ENCODE data around the gene S100A10. TPM values are rescaled to one million over a fixed set of nuclear protein-coding genes. Genes with fewer than 3 reads are reported as not detected.

Gene S100A10
- total RNA-seq, 1 experiment from 2014 or later = 400 TPM

DNA sequence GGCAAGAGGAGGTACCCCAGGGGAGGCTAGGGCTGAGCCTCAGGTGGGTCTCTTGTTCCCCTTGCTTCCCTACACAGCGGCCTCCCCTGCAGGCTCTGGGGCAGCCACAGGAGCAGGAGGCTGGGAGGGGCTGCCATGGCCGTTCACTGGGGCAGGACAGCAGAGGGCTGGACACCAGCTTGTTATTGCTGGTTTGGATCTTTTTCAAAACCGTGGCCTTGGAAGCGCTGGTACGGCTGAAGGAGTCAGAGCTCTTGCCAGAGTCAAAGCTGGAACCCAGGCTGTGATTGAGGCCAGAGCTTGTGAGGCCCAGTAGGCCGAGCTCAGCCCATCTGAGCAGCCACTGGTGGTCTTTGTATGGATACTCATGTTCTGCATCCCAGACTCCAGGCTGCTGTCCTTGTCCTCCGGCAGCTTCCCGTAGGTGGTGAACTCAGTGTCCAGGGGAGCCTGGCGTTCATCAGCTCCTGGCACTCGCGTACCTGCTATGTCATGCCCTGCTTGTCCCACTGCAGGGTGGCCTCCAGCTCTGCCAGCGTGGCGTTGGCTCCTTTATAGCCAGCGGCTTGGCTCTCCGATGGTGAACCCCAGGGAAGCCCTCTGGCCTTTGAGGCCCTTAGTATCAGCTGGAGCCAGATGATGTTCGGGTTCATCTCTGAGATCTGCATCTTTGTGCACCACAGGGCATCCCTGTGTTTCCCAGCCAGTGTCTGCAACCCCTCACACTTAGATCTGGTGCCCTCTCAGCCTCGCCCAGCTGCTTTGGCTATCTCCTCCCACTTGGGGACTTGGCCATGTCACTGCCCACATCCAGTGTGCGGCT is 44.1 kb downstream of the S100A10 start:
- Histone ChIP-seq H3K27me3 (ENCODE audit: low read length) (no peaks in the 10 kb centered on the region), H3K9me3 (ENCODE audit: low read length) (no peaks in the 10 kb centered on the region), H3K79me2 (ENCODE audit: low read length) (no peaks in the 10 kb centered on the region), H3K4me2 (ENCODE audit: low read length) (no peak overlapping the region), H3K36me3 (ENCODE audit: low read depth, low read length) (no peaks in the 10 kb centered on the region), H2AFZ (ENCODE audit: low read length) (no peak overlapping the region), H3K9ac (ENCODE audit: low read length) (no peak overlapping the region), H3K9me2 (replicated peaks; ENCODE audit: low read length) (peaks cover 4% of the 10 kb centered on the region; the same call in 1 of the 2 replicates), H4K20me1 (ENCODE audit: low read length) (no peaks in the 10 kb centered on the region), H3F3A (ENCODE audit: low read length, unreplicated experiment) (peaks cover 9% of the 10 kb centered on the region), H3K27ac (ENCODE audit: low read length) (no peak overlapping the region), H3K4me1 (ENCODE audit: insufficient read depth, low read length) (peaks cover 32% of the 10 kb centered on the region), H3K4me3 (ENCODE audit: low read length) (no peak overlapping the region)
- ATAC-seq (no peak), DNase-seq (no peak)
- intact Hi-C loops (cut with micrococcal nuclease) = loop anchor here (5.0 kb wide), 1 partner anchor 62 kb away; no protein-coding TSS in a partner anchor
- ChIA-PET POLR2A (ENCODE audit: unreplicated experiment) (no interaction called here), CTCF (interaction anchor here (0.9 kb wide), 1 partner anchor 20 kb away, joined by 3 read pairs; no protein-coding TSS in a partner anchor)
- TF ChIP-seq EZH2 (IDR thresholded peaks at IDR 0.05; ENCODE audit: low read length, unreplicated experiment) (no peak), EZH2phosphoT487 (IDR thresholded peaks at IDR 0.05; ENCODE audit: borderline replicate concordance, low read length) (no peak)
- TF ChIP-seq, protein P1, sequence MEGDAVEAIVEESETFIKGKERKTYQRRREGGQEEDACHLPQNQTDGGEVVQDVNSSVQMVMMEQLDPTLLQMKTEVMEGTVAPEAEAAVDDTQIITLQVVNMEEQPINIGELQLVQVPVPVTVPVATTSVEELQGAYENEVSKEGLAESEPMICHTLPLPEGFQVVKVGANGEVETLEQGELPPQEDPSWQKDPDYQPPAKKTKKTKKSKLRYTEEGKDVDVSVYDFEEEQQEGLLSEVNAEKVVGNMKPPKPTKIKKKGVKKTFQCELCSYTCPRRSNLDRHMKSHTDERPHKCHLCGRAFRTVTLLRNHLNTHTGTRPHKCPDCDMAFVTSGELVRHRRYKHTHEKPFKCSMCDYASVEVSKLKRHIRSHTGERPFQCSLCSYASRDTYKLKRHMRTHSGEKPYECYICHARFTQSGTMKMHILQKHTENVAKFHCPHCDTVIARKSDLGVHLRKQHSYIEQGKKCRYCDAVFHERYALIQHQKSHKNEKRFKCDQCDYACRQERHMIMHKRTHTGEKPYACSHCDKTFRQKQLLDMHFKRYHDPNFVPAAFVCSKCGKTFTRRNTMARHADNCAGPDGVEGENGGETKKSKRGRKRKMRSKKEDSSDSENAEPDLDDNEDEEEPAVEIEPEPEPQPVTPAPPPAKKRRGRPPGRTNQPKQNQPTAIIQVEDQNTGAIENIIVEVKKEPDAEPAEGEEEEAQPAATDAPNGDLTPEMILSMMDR (conservative IDR thresholded peaks at IDR 0.05; ENCODE audit: low read depth, low read length) = no peak
- BruUV-seq (replicated peaks) = no TSS peak

DNA sequence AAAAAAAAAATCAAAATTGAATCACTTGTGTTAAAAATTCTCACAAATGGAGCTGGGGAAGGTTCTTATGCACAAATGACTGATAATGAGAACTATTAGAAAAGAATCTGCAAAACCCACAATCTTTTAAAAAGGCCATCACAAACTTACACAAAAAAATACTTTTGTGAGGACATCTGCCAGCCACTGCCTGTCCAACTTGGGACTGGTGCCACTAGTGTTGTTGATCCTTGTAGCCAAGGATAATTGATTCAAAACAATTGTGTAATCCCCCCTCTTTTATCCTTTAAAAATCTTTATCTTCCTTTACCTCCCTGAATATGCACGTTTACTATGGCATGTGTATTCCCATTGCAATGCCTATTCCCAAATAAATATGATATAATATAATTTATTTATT is 45.2 kb downstream of the S100A10 start:
- ChIA-PET POLR2A (ENCODE audit: unreplicated experiment) (no interaction called here), CTCF (interaction anchor here (0.9 kb wide), 1 partner anchor 21 kb away, joined by 3 read pairs; no protein-coding TSS in a partner anchor)
- Histone ChIP-seq H2AFZ (ENCODE audit: low read length) (no peak overlapping the region), H3K9me3 (ENCODE audit: low read length) (no peaks in the 10 kb centered on the region), H3K4me2 (ENCODE audit: low read length) (no peak overlapping the region), H3K9me2 (replicated peaks; ENCODE audit: low read length) (peaks cover 4% of the 10 kb centered on the region; the same call in 1 of the 2 replicates), H3K27ac (ENCODE audit: low read length) (no peak overlapping the region), H3F3A (ENCODE audit: low read length, unreplicated experiment) (peaks cover 9% of the 10 kb centered on the region), H3K4me1 (ENCODE audit: insufficient read depth, low read length) (peaks cover 38% of the 10 kb centered on the region), H4K20me1 (ENCODE audit: low read length) (no peaks in the 10 kb centered on the region), H3K9ac (ENCODE audit: low read length) (no peak overlapping the region), H3K79me2 (ENCODE audit: low read length) (no peaks in the 10 kb centered on the region), H3K27me3 (ENCODE audit: low read length) (no peaks in the 10 kb centered on the region), H3K36me3 (ENCODE audit: low read depth, low read length) (no peaks in the 10 kb centered on the region), H3K4me3 (ENCODE audit: low read length) (no peak overlapping the region)
- no TSS peak for BruUV-seq (replicated peaks)
- intact Hi-C loops (cut with micrococcal nuclease) = loop anchor here (5.0 kb wide), 1 partner anchor 61 kb away; no protein-coding TSS in a partner anchor
- no peak for DNase-seq
- no peak for ATAC-seq
- TF ChIP-seq EZH2 (IDR thresholded peaks at IDR 0.05; ENCODE audit: low read length, unreplicated experiment) = no peak
- TF ChIP-seq, protein P1 (conservative IDR thresholded peaks at IDR 0.05; ENCODE audit: low read depth, low read length) = no peak
- no peak for TF ChIP-seq EZH2phosphoT487 (IDR thresholded peaks at IDR 0.05; ENCODE audit: borderline replicate concordance, low read length)

Measured in PC-3 (cell line).